Skeletal muscle satellite cell (primary cell): Measurements from ENCODE around the gene TRIM23.

Experiments
- H3K27me3 ChIP-seq: 2 replicates; pipeline ENCODE4 v1.7.0; 2013; ENCODE audit warnings: low read length; ENCODE audit not compliant: control insufficient read depth, insufficient read depth
- H3K36me3 ChIP-seq: 2 replicates; pipeline ENCODE4 v1.7.0; 2013; ENCODE audit warnings: mild to moderate bottlenecking, control low read depth, low read length; ENCODE audit not compliant: insufficient read depth
- H3K4me1 ChIP-seq: 2 replicates; pipeline ENCODE4 v1.7.0; 2013; ENCODE audit warnings: low read length; ENCODE audit not compliant: control insufficient read depth, insufficient read depth
- H3K4me2 ChIP-seq: 2 replicates; pipeline ENCODE4 v1.7.0; 2013; ENCODE audit warnings: mild to moderate bottlenecking, low read length
- H3K4me3 ChIP-seq: 2 replicates; pipeline ENCODE4 v1.7.0; 2013; ENCODE audit warnings: low read length
- H3K9ac ChIP-seq: 2 replicates; pipeline ENCODE4 v1.7.0; 2013; ENCODE audit warnings: mild to moderate bottlenecking, low read depth, low read length, moderate library complexity
- H3K9me3 ChIP-seq: replicated peaks from 2 replicates; pipeline ENCODE4 v1.7.0; 2013; ENCODE audit warnings: mild to moderate bottlenecking, control low read depth, low read length

Gene TRIM23

GRCh38 chr5:65563777-65564176 is 60.4 kb downstream of the TRIM23 start:
- Histone ChIP-seq H3K4me2 (peak overlapping the region; percentile 82), H3K36me3 (peaks cover 4% of the 10 kb centered on the region), H3K27me3 (no peaks in the 10 kb centered on the region), H3K4me3 (peak overlapping the region; percentile 79), H3K9ac (peak overlapping the region; percentile 90), H3K9me3 (no peaks in the 10 kb centered on the region), H3K4me1 (peaks cover 17% of the 10 kb centered on the region)

DNA sequence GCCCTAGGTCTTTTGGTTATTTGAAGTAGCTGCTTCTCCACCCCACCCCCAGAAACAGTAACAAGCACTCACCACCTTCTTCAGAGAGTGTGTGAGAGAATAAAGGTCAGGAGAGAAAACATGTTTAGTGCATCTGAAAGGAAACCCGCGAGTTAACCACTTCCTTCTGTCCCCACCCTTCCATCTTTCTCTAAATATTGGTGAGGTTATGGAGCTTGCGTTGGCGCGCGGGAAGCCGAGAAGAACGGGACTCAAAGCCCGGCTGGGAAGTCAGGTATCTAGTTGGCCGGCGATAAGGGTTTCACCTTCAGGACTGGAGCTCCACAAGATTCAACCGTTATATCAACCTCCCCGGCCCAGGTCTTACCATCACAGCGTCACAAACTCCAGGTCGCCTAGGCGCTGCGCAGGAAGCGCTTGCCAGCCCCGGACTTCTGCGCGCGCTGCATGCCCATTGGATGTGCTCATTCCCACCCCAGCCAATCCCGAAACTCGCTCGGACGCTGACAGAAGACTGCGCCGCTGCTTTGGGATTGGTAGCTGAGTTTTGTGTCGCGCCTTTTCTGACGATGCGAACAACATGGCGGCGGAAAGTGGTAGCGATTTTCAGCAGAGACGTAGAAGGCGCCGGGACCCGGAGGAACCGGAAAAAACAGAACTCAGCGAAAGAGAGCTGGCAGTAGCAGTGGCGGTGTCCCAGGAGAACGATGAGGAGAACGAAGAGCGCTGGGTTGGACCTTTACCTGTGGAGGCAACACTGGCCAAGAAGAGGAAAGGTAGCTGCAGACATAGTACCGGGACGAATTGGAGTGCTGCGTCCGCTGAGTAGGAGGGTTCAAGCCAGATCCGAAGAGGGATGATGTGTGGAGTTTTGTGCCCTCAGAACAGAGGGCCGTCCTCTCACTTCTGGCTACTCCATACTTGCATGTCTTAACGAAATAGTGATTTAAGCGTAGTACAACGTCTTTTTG is 61.1 kb downstream of the TRIM23 start, which contains the start of the genes CENPK and PPWD1:
CENPK (minus strand) TSS at position 438 of the 971 bp plus-strand sequence. CDS start 8,261 bp downstream, outside the sequence.
PPWD1 (plus strand) TSS at position 566 of the 971 bp plus-strand sequence; CDS start at position 581, 15 bp downstream.
- Histone ChIP-seq H3K4me1 (peaks cover 17% of the 10 kb centered on the region), H3K9me3 (no peaks in the 10 kb centered on the region), H3K4me2 (peak within 1 kb of the TSS; percentile 84), H3K27me3 (no peaks in the 10 kb centered on the region), H3K4me3 (peak within 1 kb of the TSS; percentile 79), H3K9ac (peak within 1 kb of the TSS; percentile 90), H3K36me3 (peaks cover 4% of the 10 kb centered on the region)

DNA sequence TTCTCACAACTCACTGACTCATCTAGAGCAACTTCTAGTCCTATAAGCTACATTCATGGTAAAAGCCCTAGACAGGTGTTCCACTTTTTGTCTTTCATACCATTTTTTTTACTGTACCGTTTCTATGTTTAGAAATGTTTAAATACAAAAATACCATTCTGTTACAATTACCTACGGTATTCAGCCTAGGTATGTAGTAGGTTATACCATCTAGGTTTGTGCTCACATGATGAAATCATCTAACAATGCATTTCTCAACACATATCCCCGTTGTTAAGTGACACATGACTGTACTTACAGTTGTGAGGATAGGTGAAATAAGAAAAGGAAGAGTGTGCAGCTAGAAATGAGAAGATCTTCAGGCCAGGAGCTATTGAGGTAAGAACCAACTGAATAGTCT is 67.4 kb downstream of the TRIM23 start:
- no peaks in the 10 kb centered on the region for H3K9me3 ChIP-seq
- peaks cover 8% of the 10 kb centered on the region for H3K36me3 ChIP-seq

GRCh38 chr5:65556181-65556580 is 68.0 kb downstream of the TRIM23 start:
- Histone ChIP-seq H3K4me1 (no peaks in the 10 kb centered on the region), H3K27me3 (no peaks in the 10 kb centered on the region), H3K9ac (no peak overlapping the region), H3K4me2 (no peak overlapping the region), H3K9me3 (no peaks in the 10 kb centered on the region), H3K4me3 (no peak overlapping the region), H3K36me3 (peaks cover 8% of the 10 kb centered on the region)

More for the DNA sequence above, 67.4 kb downstream of the TRIM23 start:
- Histone ChIP-seq H3K4me3 (no peak overlapping the region), H3K4me2 (no peak overlapping the region), H3K27me3 (no peaks in the 10 kb centered on the region), H3K9ac (no peak overlapping the region), H3K4me1 (peaks cover 1% of the 10 kb centered on the region)

DNA sequence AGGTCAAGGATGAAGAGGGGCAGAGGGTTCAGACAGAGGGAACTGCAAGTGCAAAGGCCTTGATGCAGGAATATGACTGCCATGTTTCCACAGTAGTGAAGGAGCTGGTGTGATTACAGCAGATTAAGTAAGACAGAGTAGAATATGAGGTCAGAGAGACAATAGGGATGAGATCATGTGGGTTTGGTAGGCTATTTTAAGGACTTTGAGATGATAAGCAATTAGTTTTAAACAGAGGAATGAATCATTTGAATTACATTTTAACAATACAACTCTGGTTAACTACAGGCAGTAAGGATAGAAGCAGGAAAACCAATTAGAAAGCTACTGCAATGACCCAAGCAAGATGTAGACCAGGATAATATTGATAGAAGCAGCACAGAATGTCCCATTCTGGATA is 68.8 kb downstream of the TRIM23 start:
- Histone ChIP-seq H3K4me1 (no peaks in the 10 kb centered on the region), H3K9ac (no peak overlapping the region), H3K4me3 (no peak overlapping the region), H3K9me3 (no peaks in the 10 kb centered on the region), H3K27me3 (no peaks in the 10 kb centered on the region), H3K4me2 (no peak overlapping the region), H3K36me3 (peaks cover 8% of the 10 kb centered on the region)

- Histone ChIP-seq H3K36me3 (peaks cover 15% of the 10 kb centered on the region), H3K4me3 (no peak overlapping the region), H3K4me1 (no peaks in the 10 kb centered on the region), H3K4me2 (no peak overlapping the region), H3K9me3 (no peaks in the 10 kb centered on the region), H3K27me3 (no peaks in the 10 kb centered on the region), H3K9ac (no peak overlapping the region)
Measured at GRCh38 chr5:65553941-65554340, 70.2 kb downstream of the TRIM23 start.

DNA sequence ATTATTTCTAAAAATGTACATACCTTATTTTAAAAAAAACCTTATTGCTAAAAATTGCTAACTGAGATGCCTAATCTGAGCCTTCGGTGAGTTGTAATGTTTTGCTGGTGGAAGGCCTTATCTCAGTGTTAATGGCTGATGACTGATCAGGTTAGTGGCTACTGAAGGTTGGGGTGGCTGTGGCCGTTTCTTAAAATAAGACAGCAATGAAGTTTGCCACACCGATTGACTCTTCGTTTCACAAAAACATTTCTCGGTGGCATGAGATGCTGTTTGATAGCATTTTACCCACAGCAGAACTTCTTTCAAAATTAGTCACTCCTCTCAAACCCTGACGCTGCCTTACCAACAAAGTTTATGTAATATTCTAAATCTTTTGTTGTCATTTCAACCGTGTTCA is 75.9 kb downstream of the TRIM23 start:
- no peaks in the 10 kb centered on the region for H3K27me3 ChIP-seq
- H3K9ac ChIP-seq, result no peak overlapping the region
- no peak overlapping the region for H3K4me3 ChIP-seq
- H3K36me3 ChIP-seq, result peaks cover 14% of the 10 kb centered on the region
- H3K9me3 ChIP-seq, result no peaks in the 10 kb centered on the region
- H3K4me2 ChIP-seq, result no peak overlapping the region
- H3K4me1 ChIP-seq, result no peaks in the 10 kb centered on the region

DNA sequence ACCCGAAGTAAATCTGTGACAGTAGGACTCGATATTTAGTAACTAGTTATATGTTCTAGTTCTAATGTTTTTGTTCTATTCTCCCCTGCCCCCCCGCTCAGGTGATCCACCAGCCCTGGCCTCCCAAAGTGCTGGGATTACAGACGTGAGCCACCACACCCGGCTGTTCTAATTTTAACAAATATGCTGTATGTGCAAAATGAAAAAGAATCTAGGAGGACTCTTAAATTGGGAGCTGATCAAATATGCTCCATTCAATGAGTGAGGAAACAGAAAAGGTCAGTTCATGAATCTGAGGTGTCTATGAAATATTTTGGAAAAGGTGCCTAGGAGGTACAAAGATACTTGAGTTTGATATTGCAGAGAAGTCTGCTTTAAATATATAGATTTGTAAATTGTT is 78.0 kb downstream of the TRIM23 start:
- Histone ChIP-seq H3K36me3 (peaks cover 20% of the 10 kb centered on the region), H3K27me3 (no peaks in the 10 kb centered on the region), H3K4me1 (no peaks in the 10 kb centered on the region), H3K4me2 (no peak overlapping the region), H3K9me3 (no peaks in the 10 kb centered on the region), H3K4me3 (no peak overlapping the region), H3K9ac (no peak overlapping the region)

GRCh38 chr5:65544473-65544872 is 79.7 kb downstream of the TRIM23 start:
- Histone ChIP-seq H3K9me3 (no peaks in the 10 kb centered on the region), H3K9ac (no peak overlapping the region), H3K4me2 (no peak overlapping the region), H3K4me1 (no peaks in the 10 kb centered on the region), H3K4me3 (no peak overlapping the region), H3K27me3 (no peaks in the 10 kb centered on the region), H3K36me3 (peaks cover 20% of the 10 kb centered on the region)

GRCh38 chr5:65539827-65540226 is 84.3 kb downstream of the TRIM23 start:
- H3K4me2 ChIP-seq, result no peak overlapping the region
- peaks cover 9% of the 10 kb centered on the region for H3K4me1 ChIP-seq
- H3K4me3 ChIP-seq, result no peak overlapping the region
- no peaks in the 10 kb centered on the region for H3K9me3 ChIP-seq
- H3K27me3 ChIP-seq, result no peaks in the 10 kb centered on the region
- H3K9ac ChIP-seq, result no peak overlapping the region
- peaks cover 15% of the 10 kb centered on the region for H3K36me3 ChIP-seq
